WERI-Rb-1 (cell line): ENCODE data around the gene ALG3.

ENCODE experiments used
- DNase-seq: peaks from one replicate; pipeline ENCODE4 v3.0.0-alpha.2; 2020
- H3K27ac ChIP-seq: fragments of 250-450 bp; sonication (Bioruptor Pico); 2 replicates; pipeline ENCODE4 v1.5.1; 2020; ENCODE audit warnings: mild to moderate bottlenecking, moderate library complexity
- H3K27me3 ChIP-seq: fragments of 250-450 bp; sonication (Bioruptor Pico); 2 replicates; pipeline ENCODE4 v1.5.1; 2021; ENCODE audit warnings: mild to moderate bottlenecking, low read depth, moderate library complexity; ENCODE audit not compliant: insufficient read depth, severe bottlenecking
- H3K36me3 ChIP-seq: fragments of 250-450 bp; sonication (Bioruptor Pico); 2 replicates; pipeline ENCODE4 v1.5.1; 2020; ENCODE audit warnings: mild to moderate bottlenecking, moderate library complexity
- H3K4me3 ChIP-seq: 2 replicates; pipeline ENCODE4 v1.5.1; 2011; ENCODE audit warnings: low read depth, mild to moderate bottlenecking, control low read depth, low read length
- H3K9me3 ChIP-seq: fragments of 250-450 bp; sonication (Bioruptor Pico); 2 replicates; pipeline ENCODE4 v1.5.1; 2021; ENCODE audit warnings: mild to moderate bottlenecking, moderate library complexity; ENCODE audit not compliant: severe bottlenecking
- TF ChIP-seq, protein P1 (sequence below): IDR thresholded peaks from 2 replicates; pipeline ENCODE4 v1.5.1; 2011; ENCODE audit warnings: low read depth, mild to moderate bottlenecking, control low read depth, inconsistent platforms, low read length

Gene ALG3

DNA sequence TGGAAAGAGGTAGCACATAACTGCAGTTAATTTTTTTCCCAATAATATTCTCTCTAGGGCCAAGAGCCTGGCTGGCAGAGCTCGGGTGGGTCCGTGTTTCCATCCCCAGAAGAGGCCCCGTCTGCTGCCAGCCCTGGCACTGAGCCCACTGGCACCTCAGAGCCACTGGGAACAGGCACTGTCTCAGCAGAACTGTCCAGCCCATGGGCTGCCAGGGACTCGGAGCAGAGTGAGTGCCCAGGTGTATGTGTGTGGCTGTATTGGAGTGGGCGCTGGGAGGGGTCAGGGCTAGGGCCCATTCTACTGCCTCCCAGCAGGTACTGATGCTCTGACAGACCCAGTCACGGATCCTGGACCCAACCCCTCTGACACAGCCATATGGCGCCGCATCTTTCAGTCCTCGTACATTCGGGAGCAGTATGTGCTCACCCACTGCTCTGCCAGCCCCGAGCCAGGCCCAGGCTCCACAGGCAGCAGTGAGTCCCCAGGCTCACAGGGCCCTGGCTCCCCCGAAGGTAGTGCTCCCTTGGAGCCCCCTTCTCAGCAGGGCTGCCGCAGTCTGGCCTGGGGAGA lies 10.4 kb downstream of the ALG3 start:
- no peak overlapping the region for H3K27ac ChIP-seq
- TF ChIP-seq, protein P1, sequence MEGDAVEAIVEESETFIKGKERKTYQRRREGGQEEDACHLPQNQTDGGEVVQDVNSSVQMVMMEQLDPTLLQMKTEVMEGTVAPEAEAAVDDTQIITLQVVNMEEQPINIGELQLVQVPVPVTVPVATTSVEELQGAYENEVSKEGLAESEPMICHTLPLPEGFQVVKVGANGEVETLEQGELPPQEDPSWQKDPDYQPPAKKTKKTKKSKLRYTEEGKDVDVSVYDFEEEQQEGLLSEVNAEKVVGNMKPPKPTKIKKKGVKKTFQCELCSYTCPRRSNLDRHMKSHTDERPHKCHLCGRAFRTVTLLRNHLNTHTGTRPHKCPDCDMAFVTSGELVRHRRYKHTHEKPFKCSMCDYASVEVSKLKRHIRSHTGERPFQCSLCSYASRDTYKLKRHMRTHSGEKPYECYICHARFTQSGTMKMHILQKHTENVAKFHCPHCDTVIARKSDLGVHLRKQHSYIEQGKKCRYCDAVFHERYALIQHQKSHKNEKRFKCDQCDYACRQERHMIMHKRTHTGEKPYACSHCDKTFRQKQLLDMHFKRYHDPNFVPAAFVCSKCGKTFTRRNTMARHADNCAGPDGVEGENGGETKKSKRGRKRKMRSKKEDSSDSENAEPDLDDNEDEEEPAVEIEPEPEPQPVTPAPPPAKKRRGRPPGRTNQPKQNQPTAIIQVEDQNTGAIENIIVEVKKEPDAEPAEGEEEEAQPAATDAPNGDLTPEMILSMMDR = no peak
- no peaks in the 10 kb centered on the region for H3K27me3 ChIP-seq
- H3K4me3 ChIP-seq = no peak overlapping the region
- peaks cover 14% of the 10 kb centered on the region for H3K36me3 ChIP-seq
- no peak for DNase-seq
- H3K9me3 ChIP-seq = no peaks in the 10 kb centered on the region

DNA sequence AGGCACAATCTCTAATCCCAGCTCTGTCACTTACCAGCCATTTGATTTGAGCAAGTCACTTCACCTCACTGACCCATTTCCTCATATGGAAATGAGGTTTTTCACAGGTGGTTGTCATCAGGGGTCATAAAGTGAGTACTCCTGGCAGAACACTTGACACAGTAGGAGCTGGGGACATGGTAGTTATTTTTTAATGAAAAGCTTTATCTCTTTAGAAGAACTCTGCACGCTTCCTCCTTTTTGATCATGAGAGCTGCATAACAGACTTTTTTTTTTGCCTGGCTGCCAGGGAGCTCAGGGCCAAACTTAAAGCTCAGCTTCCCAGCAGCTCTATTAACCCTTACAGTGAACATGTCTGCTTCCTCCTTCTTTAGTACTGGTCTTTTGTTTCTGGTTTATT lies 11.0 kb downstream of the ALG3 start:
- Histone ChIP-seq H3K9me3 (no peaks in the 10 kb centered on the region), H3K36me3 (peaks cover 8% of the 10 kb centered on the region), H3K27ac (peak overlapping the region; percentile 16; the same call in 1 of the 2 replicates), H3K4me3 (no peak overlapping the region), H3K27me3 (no peaks in the 10 kb centered on the region)
- TF ChIP-seq, protein P1 = no peak
- DNase-seq = no peak

DNA sequence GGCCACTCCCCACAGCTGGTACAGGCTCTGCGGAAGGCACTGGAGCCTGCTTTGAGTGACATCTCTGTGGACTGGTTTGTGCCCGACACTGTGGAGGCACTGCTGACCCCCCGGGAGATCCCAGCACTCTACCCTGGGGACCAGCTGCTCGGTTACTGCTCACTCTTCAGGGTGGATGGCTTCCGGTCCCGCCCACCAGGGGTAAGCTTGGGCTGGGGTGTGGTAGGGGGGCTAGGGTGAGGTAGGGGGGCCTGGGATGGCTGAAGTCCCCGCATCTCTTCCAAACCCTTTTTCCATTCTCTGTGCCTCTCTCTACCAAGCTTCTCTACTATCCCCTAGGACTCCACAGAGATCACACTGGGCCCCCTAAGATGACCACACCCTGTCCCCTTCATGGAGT lies 11.6 kb downstream of the ALG3 start:
- Histone ChIP-seq H3K9me3 (no peaks in the 10 kb centered on the region), H3K27ac (peak overlapping the region; percentile 59; the same call in 1 of the 2 replicates), H3K36me3 (peaks cover 2% of the 10 kb centered on the region), H3K27me3 (no peaks in the 10 kb centered on the region), H3K4me3 (no peak overlapping the region)
- TF ChIP-seq, protein P1 = no peak
- no peak for DNase-seq

DNA sequence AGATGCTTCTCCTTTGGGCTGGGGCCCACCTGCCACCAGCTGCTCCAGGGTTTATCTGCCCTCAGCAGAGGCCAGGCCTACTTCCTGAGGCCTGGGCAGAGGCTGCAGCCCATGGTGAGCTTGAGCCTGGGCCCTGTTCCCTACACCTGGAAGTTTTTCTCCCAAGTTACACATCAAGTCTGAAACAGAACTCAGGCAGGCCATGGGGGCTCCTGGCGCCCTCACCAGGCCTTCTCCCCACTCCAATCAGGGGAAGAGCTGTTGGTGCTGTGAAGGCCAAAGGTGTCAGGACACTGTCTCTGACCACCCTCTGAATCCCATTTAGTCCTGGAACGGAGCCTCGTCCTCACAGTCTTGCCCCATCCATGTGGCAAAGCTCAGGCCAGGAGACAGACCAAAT lies 12.1 kb downstream of the ALG3 start:
- DNase-seq = no peak
- H3K4me3 ChIP-seq = no peak overlapping the region
- H3K27ac ChIP-seq = peak overlapping the region; percentile 59
- no peaks in the 10 kb centered on the region for H3K27me3 ChIP-seq
- H3K9me3 ChIP-seq = no peaks in the 10 kb centered on the region
- peaks cover 1% of the 10 kb centered on the region; the same call in 1 of the 2 replicates for H3K36me3 ChIP-seq
- TF ChIP-seq, protein P1 = no peak

DNA sequence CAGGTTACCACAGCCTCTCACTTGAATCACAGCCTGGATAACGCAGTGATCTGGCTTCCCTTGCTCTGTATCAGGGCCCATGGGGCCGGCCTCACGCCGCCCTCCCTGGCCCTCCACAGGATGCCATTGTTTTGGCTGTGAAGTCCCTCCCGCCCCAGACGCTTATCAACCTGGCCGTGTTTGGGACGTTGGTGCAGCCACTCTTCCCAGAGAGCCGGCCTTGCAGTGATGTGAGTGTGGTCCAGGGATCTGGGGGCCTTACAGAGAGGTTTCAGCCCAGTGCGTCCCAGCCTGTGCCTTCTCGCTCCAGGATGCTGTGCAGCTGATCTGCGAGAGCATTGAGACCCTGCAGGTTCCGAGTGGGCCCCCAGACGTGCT lies 12.7 kb downstream of the ALG3 start:
- TF ChIP-seq, protein P1 = no peak
- no peak overlapping the region for H3K4me3 ChIP-seq
- H3K27me3 ChIP-seq = peaks cover 3% of the 10 kb centered on the region
- H3K9me3 ChIP-seq = no peaks in the 10 kb centered on the region
- no peaks in the 10 kb centered on the region for H3K36me3 ChIP-seq
- DNase-seq = no peak
- H3K27ac ChIP-seq = peak overlapping the region; percentile 59

DNA sequence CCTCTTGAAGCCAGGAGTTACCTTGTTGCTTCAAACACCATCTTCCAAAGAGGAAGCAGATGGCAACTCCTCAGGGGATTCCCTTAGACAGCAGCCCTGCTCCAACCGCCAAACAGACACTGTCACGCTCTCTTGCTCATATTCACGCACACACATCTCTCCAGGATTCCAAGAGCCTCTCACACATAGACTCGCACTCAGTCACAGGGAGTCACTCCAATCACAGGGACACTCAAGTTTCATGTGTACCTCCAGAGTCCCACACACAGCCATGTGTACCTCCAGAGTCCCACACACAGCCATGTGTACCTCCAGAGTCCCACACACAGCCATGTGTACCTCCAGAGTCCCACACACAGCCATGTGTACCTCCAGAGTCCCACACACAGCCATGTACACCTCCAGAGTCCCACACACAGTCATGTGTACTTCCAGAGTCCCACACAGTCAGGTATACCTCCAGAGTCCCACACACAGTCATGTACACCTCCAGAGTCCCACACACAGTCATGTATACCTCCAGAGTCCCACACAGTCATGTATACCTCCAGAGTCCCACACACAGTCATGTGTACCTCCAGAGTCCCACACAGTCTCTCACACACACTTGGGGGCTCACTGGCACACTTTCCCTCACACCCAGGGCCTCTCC lies 13.3 kb downstream of the ALG3 start:
- Histone ChIP-seq H3K27me3 (peaks cover 4% of the 10 kb centered on the region), H3K4me3 (no peak overlapping the region), H3K27ac (peak overlapping the region; percentile 68), H3K36me3 (no peaks in the 10 kb centered on the region), H3K9me3 (no peaks in the 10 kb centered on the region)
- TF ChIP-seq, protein P1 = no peak
- peak; percentile 64 for DNase-seq
